Lower leg skin (tissue), 4 donors: ENCODE results near the gene DTWD2. TPM values are rescaled to one million over a fixed set of nuclear protein-coding genes. Genes with fewer than 3 reads are reported as not detected.
"Not testable (repeated sequence)": the region's sequence is repeated elsewhere in the genome, so short reads cannot be mapped to it uniquely, and the experiment has no call there.

Experiments
- DNase-seq, 2 donors: peaks; one replicate each; pipeline ENCODE4 v3.0.0-alpha.2; 2019; ENCODE audit warnings: low spot score in 2 of 2
- H3K4me3 ChIP-seq: fragments of 200-600 bp; sonication (generic); 2 replicates; pipeline ENCODE4 v1.5.1; 2017; ENCODE audit warnings: mild to moderate bottlenecking, low read depth; ENCODE audit not compliant: poor library complexity, severe bottlenecking
- POLR2A ChIP-seq, 2 donors: fragments of 450-650 bp; IDR thresholded peaks; one replicate each; pipeline ENCODE4 v1.6.1; 2016 to 2017; ENCODE audit warnings: antibody characterized with exemption in 2 of 2, mild to moderate bottlenecking in 1 of 2, moderate library complexity in 1 of 2
- WGBS, 2 donors: methylation state at CpG; one replicate each; pipeline ENCODE4 v1.1.5; 2018; 5-methylcytosine and 5-hydroxymethylcytosine counted together
- intact Hi-C: fragments of 100-400 bp; cut with DNase I; formaldehyde crosslinking; loops from one replicate; pipeline ENCODE4 v1.15.0; 2023; ENCODE audit warnings: low total_unique reads
- total RNA-seq, 4 donors: library from RNA; depleted of rRNA; stranded (reverse); fragments of >200 nt; gene quantifications; one replicate each; pipeline ENCODE4 v1.1.0, GENCODE V29; 2016
- TF ChIP-seq, protein P1 (sequence below), 3 donors: fragments of 450-650 bp; IDR thresholded peaks; one replicate each; pipeline ENCODE4 v1.5.1; 2016; ENCODE audit warnings: antibody characterized with exemption in 3 of 3, mild to moderate bottlenecking in 3 of 3, moderate library complexity in 2 of 3

The DTWD2 gene
- total RNA-seq, 4 donors from 2014 or later: 4.8 to 15.6 (median 9.4) TPM

DNA sequence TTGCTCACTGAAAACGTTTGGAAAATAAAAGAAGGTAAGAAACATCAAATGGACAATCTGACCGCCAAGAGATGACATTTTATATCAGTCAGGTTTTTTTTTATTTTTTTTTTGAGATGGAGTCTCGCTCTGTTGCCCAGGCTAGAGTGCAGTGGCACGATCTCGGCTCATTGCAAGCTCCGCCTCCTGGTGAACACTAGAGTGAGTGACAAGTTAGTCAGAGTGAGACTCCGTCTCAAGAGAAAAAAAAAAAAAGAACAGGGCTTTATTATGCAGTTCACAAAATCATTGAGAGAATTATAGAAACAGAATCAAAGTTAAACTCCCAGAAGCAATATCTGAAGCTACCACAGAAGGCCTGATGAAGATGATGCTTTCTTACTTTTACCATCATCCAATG lies 70.1 kb downstream of the DTWD2 start:
- DNase-seq: no peak
- no peak for TF ChIP-seq POLR2A (IDR thresholded peaks at IDR 0.05)
- TF ChIP-seq, protein P1, sequence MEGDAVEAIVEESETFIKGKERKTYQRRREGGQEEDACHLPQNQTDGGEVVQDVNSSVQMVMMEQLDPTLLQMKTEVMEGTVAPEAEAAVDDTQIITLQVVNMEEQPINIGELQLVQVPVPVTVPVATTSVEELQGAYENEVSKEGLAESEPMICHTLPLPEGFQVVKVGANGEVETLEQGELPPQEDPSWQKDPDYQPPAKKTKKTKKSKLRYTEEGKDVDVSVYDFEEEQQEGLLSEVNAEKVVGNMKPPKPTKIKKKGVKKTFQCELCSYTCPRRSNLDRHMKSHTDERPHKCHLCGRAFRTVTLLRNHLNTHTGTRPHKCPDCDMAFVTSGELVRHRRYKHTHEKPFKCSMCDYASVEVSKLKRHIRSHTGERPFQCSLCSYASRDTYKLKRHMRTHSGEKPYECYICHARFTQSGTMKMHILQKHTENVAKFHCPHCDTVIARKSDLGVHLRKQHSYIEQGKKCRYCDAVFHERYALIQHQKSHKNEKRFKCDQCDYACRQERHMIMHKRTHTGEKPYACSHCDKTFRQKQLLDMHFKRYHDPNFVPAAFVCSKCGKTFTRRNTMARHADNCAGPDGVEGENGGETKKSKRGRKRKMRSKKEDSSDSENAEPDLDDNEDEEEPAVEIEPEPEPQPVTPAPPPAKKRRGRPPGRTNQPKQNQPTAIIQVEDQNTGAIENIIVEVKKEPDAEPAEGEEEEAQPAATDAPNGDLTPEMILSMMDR (IDR thresholded peaks at IDR 0.05): no peak
- intact Hi-C loops: no loop called here
- WGBS, 2 donors: 94 to 95% methylated on average over 7 of the region's 7 CpGs
- H3K4me3 ChIP-seq: no peak overlapping the region

DNA sequence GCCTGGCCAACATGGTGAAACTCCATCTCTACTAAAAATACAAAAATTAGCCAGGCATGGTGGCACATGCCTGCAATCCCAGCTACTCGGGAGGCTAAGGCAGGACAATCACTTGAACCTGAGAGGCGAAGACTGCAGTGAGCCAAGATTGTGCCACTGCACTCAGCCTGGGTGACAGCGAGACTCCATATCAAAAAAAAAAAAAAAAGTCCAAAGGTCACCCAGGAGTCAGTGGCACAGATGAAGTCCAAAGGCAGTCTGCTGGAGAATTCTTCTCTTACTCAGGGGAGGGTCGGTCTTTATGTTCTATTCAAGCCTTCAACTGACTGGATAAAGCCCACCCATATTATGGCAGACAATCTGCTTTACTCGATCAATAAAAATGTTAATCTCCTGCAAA lies 80.8 kb downstream of the DTWD2 start:
- intact Hi-C loops, DNase-seq, H3K4me3 ChIP-seq: not testable (repeated sequence)
- 94 to 97% methylated on average over 5 of the region's 5 CpGs for WGBS, 2 donors

DNA sequence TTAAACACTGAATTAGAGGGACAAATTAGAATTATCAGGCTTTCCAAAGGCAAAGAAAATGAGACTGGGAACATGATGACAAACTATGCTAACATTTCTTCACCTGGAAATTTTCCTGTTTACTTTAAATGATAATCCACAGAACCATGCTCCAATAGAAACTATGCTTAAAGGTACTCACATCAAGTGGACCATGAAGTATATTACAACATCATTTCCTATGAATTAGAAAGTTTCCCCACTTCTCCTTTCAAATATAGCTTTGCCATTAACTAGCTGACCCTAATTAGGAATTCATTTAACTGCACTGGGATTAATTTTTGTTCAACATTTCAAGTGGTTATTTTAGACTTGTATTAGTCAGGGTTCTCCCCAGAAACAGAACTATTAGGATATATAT lies 81.4 kb downstream of the DTWD2 start:
- TF ChIP-seq POLR2A (IDR thresholded peaks at IDR 0.05): no peak
- TF ChIP-seq, protein P1 (IDR thresholded peaks at IDR 0.05): no peak
- no peak for DNase-seq
- intact Hi-C loops: no loop called here
- no peak overlapping the region for H3K4me3 ChIP-seq

DNA sequence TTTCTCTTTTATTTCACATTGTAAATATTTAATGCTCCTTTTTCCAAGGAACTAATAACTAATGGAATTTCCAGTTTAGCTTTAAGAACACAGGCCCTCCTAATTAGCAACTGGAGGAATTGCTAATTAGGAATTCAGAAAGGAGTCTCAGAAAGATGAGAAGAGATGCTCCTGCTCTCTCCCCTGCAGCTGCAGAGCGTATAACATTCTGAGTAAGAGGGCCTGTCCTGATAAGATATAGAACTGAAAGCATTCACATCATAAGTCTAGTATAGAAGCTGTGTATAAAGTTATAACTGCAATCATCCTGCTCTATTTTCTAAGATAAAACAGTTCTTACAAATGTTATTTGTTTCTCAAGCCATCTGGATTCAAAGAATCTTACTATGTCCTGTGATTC lies 83.2 kb downstream of the DTWD2 start:
- WGBS, 2 donors: 81 to 82% methylated on average over 1 of the region's 1 CpG
- TF ChIP-seq, protein P1 (IDR thresholded peaks at IDR 0.05): no peak
- TF ChIP-seq POLR2A (IDR thresholded peaks at IDR 0.05): no peak
- DNase-seq: no peak
- intact Hi-C loops: no loop called here
- no peak overlapping the region for H3K4me3 ChIP-seq

DNA sequence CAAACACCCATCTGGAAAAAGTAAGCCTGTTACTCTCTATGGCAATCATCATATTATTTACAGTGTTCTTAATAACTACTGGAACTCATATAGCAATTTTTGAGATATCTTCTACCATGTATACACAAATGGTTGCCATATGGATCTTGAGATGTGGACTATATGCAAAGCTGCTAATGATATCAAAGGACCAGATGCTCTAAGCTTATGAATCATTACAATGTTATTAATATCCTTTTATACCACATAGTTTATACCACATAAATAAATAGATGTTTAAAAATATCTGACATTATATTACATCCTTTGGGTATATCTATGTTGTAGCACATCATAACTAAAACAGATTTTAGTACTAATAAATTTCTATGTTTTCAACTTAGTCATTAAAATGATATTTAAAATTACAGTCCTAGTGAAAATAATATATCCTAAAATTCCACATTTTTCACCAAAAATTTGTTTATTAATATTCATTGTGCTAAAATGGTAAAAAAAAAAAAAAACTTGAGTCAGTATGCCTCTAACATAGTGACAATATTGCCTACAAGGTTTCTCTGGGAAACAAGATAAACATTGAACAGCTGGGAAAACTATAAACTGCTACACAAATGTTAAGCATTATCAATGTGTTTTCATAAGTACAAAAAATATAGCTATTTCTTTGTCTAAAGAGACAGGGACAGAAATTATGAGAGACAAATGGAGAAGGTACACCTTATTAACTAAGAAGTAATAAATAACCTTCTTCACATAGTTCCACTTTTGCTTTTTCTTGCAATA lies 85.5 kb downstream of the DTWD2 start:
- TF ChIP-seq POLR2A (IDR thresholded peaks at IDR 0.05): no peak
- TF ChIP-seq, protein P1 (IDR thresholded peaks at IDR 0.05): no peak
- no peak for DNase-seq

DNA sequence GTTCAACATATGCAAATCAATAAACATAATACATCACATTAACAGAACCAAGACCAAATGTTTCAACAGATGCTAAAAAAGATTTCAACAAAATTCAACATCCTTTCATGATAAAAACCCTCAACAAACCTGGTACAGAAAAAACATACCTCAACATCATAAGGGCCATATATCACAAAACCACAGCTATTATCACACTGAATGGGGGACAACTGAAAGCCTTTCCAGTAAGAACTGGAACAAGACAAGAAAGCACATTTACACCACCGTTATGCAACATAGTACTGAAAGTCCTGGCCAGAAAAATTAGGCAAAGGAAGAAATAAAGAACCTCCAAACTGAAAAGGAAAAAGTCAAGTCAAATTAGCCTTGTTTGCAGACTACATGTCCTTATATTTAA lies 93.6 kb downstream of the DTWD2 start:
- intact Hi-C loops: no loop called here
- no peak overlapping the region for H3K4me3 ChIP-seq
- TF ChIP-seq, protein P1 (IDR thresholded peaks at IDR 0.05): no peak
- no peak for TF ChIP-seq POLR2A (IDR thresholded peaks at IDR 0.05)
- 53 to 72% methylated on average over 1 of the region's 1 CpG for WGBS, 2 donors
- DNase-seq: no peak

More for the DNA sequence above, 85.5 kb downstream of the DTWD2 start:
- no peak overlapping the region for H3K4me3 ChIP-seq
- intact Hi-C loops: no loop called here
